ENCODE results near the gene ABCC2.

DNA sequence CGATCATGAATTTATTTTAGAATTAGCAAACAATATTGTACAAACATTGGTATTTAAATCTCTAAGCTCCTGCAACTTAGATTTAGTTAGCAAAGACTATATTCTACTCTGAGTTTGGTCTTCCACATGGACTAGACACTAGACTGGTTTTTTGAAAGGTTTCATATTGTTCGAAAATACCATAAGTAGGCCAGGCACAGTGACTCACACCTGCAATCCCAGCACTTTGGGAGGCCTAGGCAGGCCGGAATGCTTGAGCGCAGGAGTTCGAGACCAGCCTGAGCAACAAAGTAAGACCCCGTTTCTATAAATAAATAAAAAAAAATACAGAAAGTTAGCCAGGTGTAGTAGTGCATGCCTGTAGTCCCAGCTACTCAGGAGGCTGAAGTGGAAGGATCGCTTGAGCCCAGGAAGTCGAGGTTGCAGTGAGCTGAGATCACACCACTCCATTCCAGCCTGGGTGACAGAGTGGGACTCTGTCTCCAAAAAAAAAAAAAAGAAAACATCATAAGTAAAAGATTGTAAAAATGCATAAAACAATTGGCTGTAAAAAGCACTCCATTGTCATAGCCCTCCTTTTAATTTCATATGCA is 73.1 kb downstream of the ABCC2 start:
- no peak for TF ChIP-seq YY1 (IDR thresholded peaks at IDR 0.05; ENCODE audit: insufficient read depth, insufficient read length)
- TF ChIP-seq ZNF274 (IDR thresholded peaks at IDR 0.05; ENCODE audit: low read depth, low read length), result no peak
- no peak for TF ChIP-seq SUZ12 (IDR thresholded peaks at IDR 0.05; ENCODE audit: extremely low read depth, insufficient read depth, insufficient read length)

All from NT2/D1 (cell line).